ENCODE data around the gene CCDC138. TPM values are rescaled to one million over a fixed set of nuclear protein-coding genes. Genes with fewer than 3 reads are reported as not detected.

CCDC138 gene
- total RNA-seq, 1 donor from 2014 or later: 27.3 TPM

- H3K36me3 Mint-ChIP-seq (ENCODE audit: insufficient read depth): no peaks in the 10 kb centered on the region
- no peak overlapping the region for H3K4me3 Mint-ChIP-seq (ENCODE audit: low read depth)
- H3K27ac Mint-ChIP-seq: no peak overlapping the region
- peaks cover 2% of the 10 kb centered on the region for H3K4me1 Mint-ChIP-seq (ENCODE audit: low read depth)
- no peak for DNase-seq (ENCODE audit: low spot score, unreplicated experiment)
- no peaks in the 10 kb centered on the region for H3K9me3 Mint-ChIP-seq (ENCODE audit: low read depth)
- H3K27me3 Mint-ChIP-seq: peaks cover 7% of the 10 kb centered on the region
- no peak for TF ChIP-seq CTCF (IDR thresholded peaks at IDR 0.05; ENCODE audit: unreplicated experiment)
Measured at GRCh38 chr2:108918156-108918874, 131.7 kb downstream of the CCDC138 start.

GRCh38 chr2:108918941-108919341 lies 132.4 kb downstream of the CCDC138 start:
- Mint-ChIP-seq H3K27me3 (peaks cover 7% of the 10 kb centered on the region), H3K4me3 (ENCODE audit: low read depth) (no peak overlapping the region)

GRCh38 chr2:108919571-108920373 lies 133.2 kb downstream of the CCDC138 start:
- Mint-ChIP-seq H3K9me3 (ENCODE audit: low read depth) (no peaks in the 10 kb centered on the region), H3K4me3 (ENCODE audit: low read depth) (no peak overlapping the region), H3K27ac (no peak overlapping the region), H3K27me3 (peaks cover 10% of the 10 kb centered on the region), H3K4me1 (ENCODE audit: low read depth) (peaks cover 6% of the 10 kb centered on the region), H3K36me3 (ENCODE audit: insufficient read depth) (no peaks in the 10 kb centered on the region)
- no peak for TF ChIP-seq CTCF (IDR thresholded peaks at IDR 0.05; ENCODE audit: unreplicated experiment)
- DNase-seq (ENCODE audit: low spot score, unreplicated experiment): no peak

More at GRCh38 chr2:108918941-108919341, 132.4 kb downstream of the CCDC138 start:
- H3K9me3 Mint-ChIP-seq (ENCODE audit: low read depth): no peaks in the 10 kb centered on the region
- no peak for TF ChIP-seq CTCF (IDR thresholded peaks at IDR 0.05; ENCODE audit: unreplicated experiment)
- peaks cover 2% of the 10 kb centered on the region for H3K4me1 Mint-ChIP-seq (ENCODE audit: low read depth)
- H3K27ac Mint-ChIP-seq: no peak overlapping the region
- H3K36me3 Mint-ChIP-seq (ENCODE audit: insufficient read depth): no peaks in the 10 kb centered on the region
- DNase-seq (ENCODE audit: low spot score, unreplicated experiment): no peak

- H3K27me3 Mint-ChIP-seq: peaks cover 10% of the 10 kb centered on the region
- H3K36me3 Mint-ChIP-seq (ENCODE audit: insufficient read depth): no peaks in the 10 kb centered on the region
- H3K4me3 Mint-ChIP-seq (ENCODE audit: low read depth): no peak overlapping the region
- H3K27ac Mint-ChIP-seq: no peak overlapping the region
- DNase-seq (ENCODE audit: low spot score, unreplicated experiment): no peak
- no peaks in the 10 kb centered on the region for H3K9me3 Mint-ChIP-seq (ENCODE audit: low read depth)
- TF ChIP-seq CTCF (IDR thresholded peaks at IDR 0.05; ENCODE audit: unreplicated experiment): no peak
- H3K4me1 Mint-ChIP-seq (ENCODE audit: low read depth): peaks cover 6% of the 10 kb centered on the region
Measured at GRCh38 chr2:108920686-108921085, 134.1 kb downstream of the CCDC138 start.

GRCh38 chr2:108921096-108922030 lies 134.8 kb downstream of the CCDC138 start:
- DNase-seq (ENCODE audit: low spot score, unreplicated experiment): no peak
- no peak for TF ChIP-seq CTCF (IDR thresholded peaks at IDR 0.05; ENCODE audit: unreplicated experiment)
- peaks cover 14% of the 10 kb centered on the region for H3K27me3 Mint-ChIP-seq

More at GRCh38 chr2:108921096-108922030, 134.8 kb downstream of the CCDC138 start:
- Mint-ChIP-seq H3K27ac (no peak overlapping the region), H3K36me3 (ENCODE audit: insufficient read depth) (no peaks in the 10 kb centered on the region), H3K4me1 (ENCODE audit: low read depth) (peaks cover 6% of the 10 kb centered on the region), H3K9me3 (ENCODE audit: low read depth) (no peaks in the 10 kb centered on the region), H3K4me3 (ENCODE audit: low read depth) (no peak overlapping the region)
